ENCODE measurements around the gene RACGAP1. TPM values are rescaled to one million over a fixed set of nuclear protein-coding genes. Genes with fewer than 3 reads are reported as not detected.

Gene RACGAP1
- total RNA-seq, 2 experiments from 2014 or later = 3.0 to 3.3 TPM

DNA sequence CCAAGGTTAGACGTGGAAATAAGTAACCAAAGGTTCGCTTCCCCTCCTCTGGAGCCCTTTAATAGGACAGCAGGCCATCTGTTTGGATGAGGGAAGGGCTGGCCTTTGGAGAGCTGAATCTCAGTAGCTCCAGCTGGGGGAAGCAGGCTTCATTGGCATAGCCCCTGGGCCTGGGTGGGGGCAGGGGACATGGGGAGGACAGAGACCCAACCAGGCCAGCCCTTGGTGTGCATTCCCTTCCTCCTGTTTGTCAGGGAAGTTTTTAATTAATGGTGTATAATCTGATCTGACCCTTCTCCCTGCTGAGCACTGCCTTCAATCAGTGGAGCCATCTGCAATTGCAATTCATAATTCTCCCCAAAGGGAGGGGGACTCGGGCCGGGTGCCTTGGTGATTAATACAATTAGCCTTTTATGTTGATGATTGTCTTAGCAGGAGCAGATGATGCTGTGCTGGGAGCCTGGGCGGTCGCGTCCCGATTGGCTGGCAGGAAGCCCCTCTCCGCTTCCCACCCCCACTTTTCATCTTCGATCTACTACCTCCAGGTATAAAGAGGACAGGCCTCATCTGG lies 46.2 kb downstream of the RACGAP1 start:
- H3K27ac Mint-ChIP-seq = no peak overlapping the region

DNA sequence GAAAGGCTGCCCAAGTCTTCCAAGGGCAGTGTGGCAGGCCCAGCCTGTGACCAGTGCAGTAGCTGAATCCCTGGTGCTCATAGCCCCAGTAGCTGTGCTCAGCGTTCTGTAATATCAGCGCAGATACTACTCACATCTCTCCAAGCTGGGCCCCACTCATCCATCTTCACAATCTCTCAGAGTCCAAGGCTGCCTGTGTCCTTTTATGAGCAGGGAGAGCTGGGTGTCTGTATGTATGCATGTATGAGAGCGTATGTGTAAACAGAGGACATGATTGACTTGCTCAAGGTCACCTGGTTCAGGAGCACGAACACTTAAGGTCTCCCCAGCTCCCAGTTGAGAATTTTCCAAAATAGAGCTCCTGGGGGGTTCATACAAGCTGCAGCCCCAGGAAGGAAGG lies 47.2 kb downstream of the RACGAP1 start:
- H3K9me3 Mint-ChIP-seq = no peaks in the 10 kb centered on the region
- intact Hi-C loops (cut with DNase I, micrococcal nuclease) = no loop called here
- H3K27me3 Mint-ChIP-seq = no peaks in the 10 kb centered on the region
- ChIA-PET POLR2A (no interaction called here), CTCF (interaction anchor here (3.0 kb wide), 1 partner anchor 11 kb away, joined by 12 read pairs; no protein-coding TSS in a partner anchor)
- H3K4me1 ChIP-seq (ENCODE audit: insufficient read depth, low read length) = no peaks in the 10 kb centered on the region
- no peaks in the 10 kb centered on the region for H3K27me3 ChIP-seq (ENCODE audit: control insufficient read depth in 1 of 2, insufficient read depth in 2 of 2, low read length in 2 of 2)
- H3K4me3 Mint-ChIP-seq = no peak overlapping the region
- TF ChIP-seq, protein P1, sequence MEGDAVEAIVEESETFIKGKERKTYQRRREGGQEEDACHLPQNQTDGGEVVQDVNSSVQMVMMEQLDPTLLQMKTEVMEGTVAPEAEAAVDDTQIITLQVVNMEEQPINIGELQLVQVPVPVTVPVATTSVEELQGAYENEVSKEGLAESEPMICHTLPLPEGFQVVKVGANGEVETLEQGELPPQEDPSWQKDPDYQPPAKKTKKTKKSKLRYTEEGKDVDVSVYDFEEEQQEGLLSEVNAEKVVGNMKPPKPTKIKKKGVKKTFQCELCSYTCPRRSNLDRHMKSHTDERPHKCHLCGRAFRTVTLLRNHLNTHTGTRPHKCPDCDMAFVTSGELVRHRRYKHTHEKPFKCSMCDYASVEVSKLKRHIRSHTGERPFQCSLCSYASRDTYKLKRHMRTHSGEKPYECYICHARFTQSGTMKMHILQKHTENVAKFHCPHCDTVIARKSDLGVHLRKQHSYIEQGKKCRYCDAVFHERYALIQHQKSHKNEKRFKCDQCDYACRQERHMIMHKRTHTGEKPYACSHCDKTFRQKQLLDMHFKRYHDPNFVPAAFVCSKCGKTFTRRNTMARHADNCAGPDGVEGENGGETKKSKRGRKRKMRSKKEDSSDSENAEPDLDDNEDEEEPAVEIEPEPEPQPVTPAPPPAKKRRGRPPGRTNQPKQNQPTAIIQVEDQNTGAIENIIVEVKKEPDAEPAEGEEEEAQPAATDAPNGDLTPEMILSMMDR (IDR thresholded peaks at IDR 0.05) = no peak
- H3K27ac ChIP-seq (ENCODE audit: low read depth in 1 of 2, low read length in 2 of 2) = no peak overlapping the region
- H3K4me1 Mint-ChIP-seq (ENCODE audit: low read depth) = no peaks in the 10 kb centered on the region
- no peaks in the 10 kb centered on the region for H3K9me3 ChIP-seq (ENCODE audit: control insufficient read depth in 1 of 2, insufficient read depth in 1 of 2, low read length in 2 of 2)
- DNase-seq = no peak
- H3K36me3 Mint-ChIP-seq (ENCODE audit: low read depth) = no peaks in the 10 kb centered on the region
- no peak overlapping the region for H3K27ac Mint-ChIP-seq
- no peak overlapping the region for H3K4me3 ChIP-seq (ENCODE audit: low read length)
- no peaks in the 10 kb centered on the region for H3K36me3 ChIP-seq (ENCODE audit: insufficient read depth, low read length)
- no peak for ATAC-seq (ENCODE audit: poor library complexity)

More for the DNA sequence above, 46.2 kb downstream of the RACGAP1 start:
- Histone ChIP-seq H3K4me3 (ENCODE audit: low read length) (no peak overlapping the region), H3K27me3 (ENCODE audit: control insufficient read depth in 1 of 2, insufficient read depth in 2 of 2, low read length in 2 of 2) (no peaks in the 10 kb centered on the region), H3K9me3 (ENCODE audit: control insufficient read depth in 1 of 2, insufficient read depth in 1 of 2, low read length in 2 of 2) (no peaks in the 10 kb centered on the region), H3K27ac (ENCODE audit: low read depth in 1 of 2, low read length in 2 of 2) (no peak overlapping the region), H3K36me3 (ENCODE audit: insufficient read depth, low read length) (no peaks in the 10 kb centered on the region), H3K4me1 (ENCODE audit: insufficient read depth, low read length) (no peaks in the 10 kb centered on the region)
- POLR2A ChIA-PET = no interaction called here
- no peak for DNase-seq
- CTCF ChIA-PET = interaction anchor here (2.3 to 3.0 kb wide), 2 partner anchors 12 kb away, joined by 11 to 12 read pairs; no protein-coding TSS in a partner anchor
- H3K27me3 Mint-ChIP-seq = no peaks in the 10 kb centered on the region
- H3K4me1 Mint-ChIP-seq (ENCODE audit: low read depth) = no peaks in the 10 kb centered on the region
- no peaks in the 10 kb centered on the region for H3K36me3 Mint-ChIP-seq (ENCODE audit: low read depth)
- intact Hi-C loops (cut with DNase I, micrococcal nuclease) = no loop called here
- ATAC-seq (ENCODE audit: poor library complexity) = no peak
- H3K9me3 Mint-ChIP-seq = no peaks in the 10 kb centered on the region
- TF ChIP-seq, protein P1 (IDR thresholded peaks at IDR 0.05) = no peak
- no peak overlapping the region for H3K4me3 Mint-ChIP-seq

DNA sequence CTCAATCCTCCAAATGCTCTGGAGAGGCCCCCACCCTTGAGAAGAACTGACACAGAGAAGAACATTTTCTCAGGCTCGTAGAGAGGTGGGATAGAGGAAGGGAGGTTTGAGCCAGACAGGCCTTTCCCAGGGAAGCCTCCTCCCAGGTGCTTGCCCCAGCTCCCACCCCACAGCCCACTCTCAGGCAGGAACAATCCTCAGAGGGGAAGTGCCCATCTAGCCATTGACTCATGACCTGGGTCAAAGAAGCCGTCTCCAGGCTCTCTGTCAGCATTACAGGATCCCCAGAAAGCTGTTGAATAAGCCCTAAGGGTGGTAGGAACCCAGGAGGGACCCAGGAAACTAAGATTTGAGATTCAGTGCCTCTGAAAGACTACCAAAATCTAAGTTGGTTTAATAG lies 48.7 kb downstream of the RACGAP1 start:
- H3K9me3 Mint-ChIP-seq = no peaks in the 10 kb centered on the region
- no peaks in the 10 kb centered on the region for H3K36me3 Mint-ChIP-seq (ENCODE audit: low read depth)
- ATAC-seq (ENCODE audit: poor library complexity) = no peak
- DNase-seq = no peak
- POLR2A ChIA-PET = no interaction called here
- intact Hi-C loops (cut with DNase I, micrococcal nuclease) = no loop called here
- CTCF ChIA-PET = interaction anchor here (3.0 kb wide), 1 partner anchor 10 kb away, joined by 12 read pairs; no protein-coding TSS in a partner anchor
- no peak overlapping the region for H3K4me3 Mint-ChIP-seq
- no peaks in the 10 kb centered on the region for H3K4me1 ChIP-seq (ENCODE audit: insufficient read depth, low read length)
- no peaks in the 10 kb centered on the region for H3K4me1 Mint-ChIP-seq (ENCODE audit: low read depth)
- H3K27me3 ChIP-seq (ENCODE audit: control insufficient read depth in 1 of 2, insufficient read depth in 2 of 2, low read length in 2 of 2) = no peaks in the 10 kb centered on the region
- no peaks in the 10 kb centered on the region for H3K36me3 ChIP-seq (ENCODE audit: insufficient read depth, low read length)
- no peaks in the 10 kb centered on the region for H3K27me3 Mint-ChIP-seq
- H3K9me3 ChIP-seq (ENCODE audit: control insufficient read depth in 1 of 2, insufficient read depth in 1 of 2, low read length in 2 of 2) = no peaks in the 10 kb centered on the region
- TF ChIP-seq, protein P1 (IDR thresholded peaks at IDR 0.05) = no peak
- H3K27ac ChIP-seq (ENCODE audit: low read depth in 1 of 2, low read length in 2 of 2) = no peak overlapping the region
- H3K27ac Mint-ChIP-seq = no peak overlapping the region
- no peak overlapping the region for H3K4me3 ChIP-seq (ENCODE audit: low read length)

All from CD4-positive, alpha-beta T cell (primary cell).